HepG2 (cell line): ENCODE data around the gene AFF2. TPM values are rescaled to one million over a fixed set of nuclear protein-coding genes. Genes with fewer than 3 reads are reported as not detected.

Experiments used
- ATAC-seq: fragments of 200-7000 bp; cut with Tn5 transposase; 3 replicates; pipeline ENCODE4 v1.9.1; 2020; ENCODE audit warnings: mild to moderate bottlenecking, moderate library complexity
- BruUV-seq: library from RNA; stranded (reverse); fragments of 400-500 nt; replicated peaks from 2 replicates; lab custom pipeline; 2021; lab: Mats Ljungman, UMichigan
- CTCF ChIA-PET: fragments of 300-600 bp; formaldehyde crosslinking; extraction: SDS; loops from one replicate; lab custom pipeline; 2021; ENCODE audit warnings: low total read pairs, inconsistent platforms, low intra/inter-chr PET ratio; lab: Yijun Ruan, JAX
- POLR2A ChIA-PET: fragments of 350-600 bp; sonication (Branson Sonifier 250); formaldehyde crosslinking; loops from one replicate; lab custom pipeline; 2020; ENCODE audit warnings: antibody characterized with exemption, inconsistent platforms; lab: Yijun Ruan, JAX
- DNase-seq: peaks from one replicate; pipeline ENCODE4 v3.0.0-alpha.2; 2015; ENCODE audit warnings: low spot score
- FAIRE-seq: peaks from 3 replicates; lab custom pipeline; 2011; peaks lifted over from hg19 to GRCh38; lab: Jason Lieb, UNC
- H2AFZ ChIP-seq: one replicate; pipeline ENCODE4 v1.6.1; 2011; ENCODE audit warnings: low read length, inconsistent platforms
- H3K27ac ChIP-seq: fragments of 300-600 bp; 3 replicates; pipeline ENCODE4 v1.8.0; 2011; ENCODE audit warnings: mixed run types, mild to moderate bottlenecking, mixed read lengths, low read length, inconsistent platforms; ENCODE audit not compliant: insufficient read depth; ENCODE audit errors: extremely low read length
- H3K27me3 ChIP-seq, 2 experiments: fragments of 200-600 bp in 1 of 2; 2 replicates in 1 of 2; 3 replicates in 1 of 2; pipeline versions ENCODE4 v1.6.0 to v1.8.0; 2011; ENCODE audit warnings: low read length in 2 of 2, mild to moderate bottlenecking in 2 of 2, moderate library complexity in 2 of 2, inconsistent platforms in 1 of 2; ENCODE audit not compliant: insufficient read depth in 2 of 2, control insufficient read depth in 1 of 2
- H3K36me3 ChIP-seq, 2 experiments: fragments of 200-600 bp in 1 of 2; replicated peaks in 1 of 2; 2 replicates in 1 of 2; 3 replicates in 1 of 2; pipeline versions ENCODE4 v1.5.1 to v1.8.0; 2011; ENCODE audit warnings: low read length in 2 of 2, inconsistent platforms in 1 of 2; ENCODE audit not compliant: insufficient read depth in 2 of 2, control insufficient read depth in 1 of 2
- H3K4me1 ChIP-seq: 2 replicates; pipeline ENCODE4 v1.5.1; 2012; ENCODE audit warnings: low read length, inconsistent platforms; ENCODE audit not compliant: insufficient read depth
- H3K4me2 ChIP-seq: 2 replicates; pipeline ENCODE4 v1.6.0; 2011; ENCODE audit warnings: low read depth, low read length, inconsistent platforms
- H3K4me3 ChIP-seq, 3 experiments: fragments of 200-600 bp in 1 of 3; sonication (generic), shearing (Covaris generic) in 1 of 3; replicated peaks in 1 of 3; 2 replicates each; pipeline ENCODE4 v1.5.1; 2011 to 2016; ENCODE audit warnings: low read length in 3 of 3, inconsistent platforms in 2 of 3, low read depth in 2 of 3, mild to moderate bottlenecking in 2 of 3, control low read depth in 1 of 3, mixed read lengths in 1 of 3; ENCODE audit not compliant: insufficient read depth in 1 of 3
- H3K79me2 ChIP-seq: one replicate; pipeline ENCODE4 v1.6.1; 2011; ENCODE audit warnings: low read length, inconsistent platforms; ENCODE audit not compliant: insufficient read depth
- H3K9ac ChIP-seq: 2 replicates; pipeline ENCODE4 v1.6.0; 2011; ENCODE audit warnings: mild to moderate bottlenecking, low read depth, low read length, inconsistent platforms; ENCODE audit not compliant: insufficient read depth
- H3K9me3 ChIP-seq: 2 replicates; pipeline ENCODE4 v1.5.1; 2012; ENCODE audit warnings: mild to moderate bottlenecking, low read length
- H4K20me1 ChIP-seq: 2 replicates; pipeline ENCODE4 v1.6.0; 2011; ENCODE audit warnings: inconsistent platforms, mild to moderate bottlenecking, low read length, moderate library complexity; ENCODE audit not compliant: insufficient read depth
- IRF9 ChIP-seq: sonication (generic); formaldehyde crosslinking; IDR thresholded peaks from 2 replicates; pipeline ENCODE4 v1.8.0; 2022; ENCODE audit warnings: missing genetic modification reagents, mild to moderate bottlenecking, borderline replicate concordance
- RAD51 ChIP-seq: fragments of 450-650 bp; IDR thresholded peaks from 2 replicates; pipeline ENCODE4 v1.6.1; 2016; ENCODE audit warnings: borderline replicate concordance
- SRSF1 ChIP-seq: fragments of 200-400 bp; formaldehyde crosslinking; optimal IDR thresholded peaks from 2 replicates; pipeline ENCODE3; 2017; ENCODE audit warnings: mild to moderate bottlenecking, low read depth, low read length, moderate library complexity
- STAT6 ChIP-seq: sonication (generic); formaldehyde crosslinking; IDR thresholded peaks from 2 replicates; pipeline ENCODE4 v1.4.0; 2020; ENCODE audit warnings: missing genetic modification reagents, mild to moderate bottlenecking, borderline replicate concordance
- TOE1 ChIP-seq: sonication (generic); formaldehyde crosslinking; IDR thresholded peaks from 2 replicates; pipeline ENCODE4 v1.4.0; 2020; ENCODE audit warnings: mild to moderate bottlenecking, missing genetic modification reagents
- TOPORS ChIP-seq: sonication (generic); formaldehyde crosslinking; IDR thresholded peaks from 2 replicates; pipeline ENCODE4 v1.8.0; 2023; ENCODE audit warnings: mild to moderate bottlenecking, missing genetic modification reagents
- ZBTB49 ChIP-seq: sonication (generic); formaldehyde crosslinking; IDR thresholded peaks from 2 replicates; pipeline ENCODE4 v1.4.0; 2020; ENCODE audit warnings: missing genetic modification reagents, borderline replicate concordance
- ZNF569 ChIP-seq: sonication (generic); formaldehyde crosslinking; IDR thresholded peaks from 2 replicates; pipeline ENCODE4 v1.5.0; 2020; ENCODE audit warnings: mild to moderate bottlenecking, missing genetic modification reagents, moderate library complexity, borderline replicate concordance
- ZNF615 ChIP-seq: sonication (generic); formaldehyde crosslinking; IDR thresholded peaks from 2 replicates; pipeline ENCODE4 v1.5.0; 2020; ENCODE audit warnings: mild to moderate bottlenecking, missing genetic modification reagents, borderline replicate concordance
- ZSCAN29 ChIP-seq: sonication (generic); formaldehyde crosslinking; conservative IDR thresholded peaks from 2 replicates; pipeline ENCODE4 v1.4.0; 2020; ENCODE audit warnings: mild to moderate bottlenecking, missing genetic modification reagents
- WGBS: methylation state at CpG from one replicate; pipeline ENCODE4 v1.1.6; 2017; ENCODE audit warnings: low lambda C conversion rate; 5-methylcytosine and 5-hydroxymethylcytosine counted together
- in situ Hi-C: cut with HindIII; loops from 2 replicates; pipeline ENCODE4 v1.10.0; 2017; ENCODE audit warnings: low pct_unique_long_range_greater_than_20kb; ENCODE audit not compliant: extremely low pct_ligation_motif_present
- intact Hi-C: fragments of 100-400 bp; cut with micrococcal nuclease; formaldehyde crosslinking; loops from one replicate; pipeline ENCODE4 v1.10.0; 2022; ENCODE audit not compliant: unreplicated experiment
- polyA plus RNA-seq, 8 experiments: library from polyadenylated mRNA; depleted of rRNA in 3 of 8; stranded (reverse) in 7 of 8; unstranded in 1 of 8; fragments of >200 nt; fragmentation: Illumina TruSeq in 4 of 8; extraction: Trizol in 4 of 8; gene quantifications; 2 replicates each; pipeline versions ENCODE4 v1.2.1 to v1.2.3, GENCODE V29; 2011 to 2016; ENCODE audit warnings: low read depth in 4 of 8, missing spikeins in 1 of 8, mixed read lengths in 1 of 8; ENCODE audit not compliant: insufficient read depth in 1 of 8
- total RNA-seq, 5 experiments: library from RNA; depleted of rRNA; stranded (reverse); fragments of >200 nt; fragmentation: Illumina TruSeq; extraction: Trizol; gene quantifications; 2 replicates each; pipeline ENCODE4 v1.2.3, GENCODE V29; 2016; ENCODE audit warnings: low read depth in 1 of 5

The AFF2 gene
- total and polyA plus RNA-seq, 2 of the 13 experiments (the other 11 are each of a cell fraction or from before 2014, with no cell fraction given), result not detected

GRCh38 chrX:148562846-148563245, 62.4 kb downstream of the AFF2 start (continued):
- TF ChIP-seq TOPORS (CRISPR knock-in tag), result no peak

GRCh38 chrX:148567229-148567628, 66.8 kb downstream of the AFF2 start:
- DNase-seq (no peak), FAIRE-seq (no peak), ATAC-seq (no peak)
- H3K27me3 ChIP-seq, result no peaks in the 10 kb centered on the region
- no peak overlapping the region for H3K4me3 ChIP-seq
- no peak overlapping the region for H2AFZ ChIP-seq
- H3K36me3 ChIP-seq, result no peaks in the 10 kb centered on the region
- WGBS, result 5% methylated on average over 2 of the region's 3 CpGs
- H4K20me1 ChIP-seq, result no peaks in the 10 kb centered on the region
- BruUV-seq, result no TSS peak
- in situ Hi-C loops (no loop called here), intact Hi-C loops (no loop called here)
- H3K4me1 ChIP-seq, result no peaks in the 10 kb centered on the region
- no peak overlapping the region for H3K4me2 ChIP-seq
- TF ChIP-seq ZSCAN29 (CRISPR knock-in tag) (no peak), ZNF615 (CRISPR knock-in tag) (no peak), ZBTB49 (no peak), STAT6 (CRISPR knock-in tag) (no peak), IRF9 (no peak), RAD51 (no peak), SRSF1 (no peak), TOE1 (CRISPR knock-in tag) (no peak), ZNF569 (CRISPR knock-in tag) (no peak)
- no peak overlapping the region for H3K27ac ChIP-seq
- H3K9me3 ChIP-seq, result no peaks in the 10 kb centered on the region
- H3K79me2 ChIP-seq, result no peaks in the 10 kb centered on the region
- no peak overlapping the region for H3K9ac ChIP-seq
- ChIA-PET CTCF (no interaction called here), POLR2A (no interaction called here)
